NCI-H1092 (cell line): ENCODE results near the gene PPP1R1C.
"Not testable (repeated sequence)": the region's sequence is repeated elsewhere in the genome, so short reads cannot be mapped to it uniquely, and the experiment has no call there.

Source experiments
- DNase-seq: peaks from one replicate; lab custom pipeline; 2025; lab: John Stamatoyannopoulos, UW

The PPP1R1C gene

DNA sequence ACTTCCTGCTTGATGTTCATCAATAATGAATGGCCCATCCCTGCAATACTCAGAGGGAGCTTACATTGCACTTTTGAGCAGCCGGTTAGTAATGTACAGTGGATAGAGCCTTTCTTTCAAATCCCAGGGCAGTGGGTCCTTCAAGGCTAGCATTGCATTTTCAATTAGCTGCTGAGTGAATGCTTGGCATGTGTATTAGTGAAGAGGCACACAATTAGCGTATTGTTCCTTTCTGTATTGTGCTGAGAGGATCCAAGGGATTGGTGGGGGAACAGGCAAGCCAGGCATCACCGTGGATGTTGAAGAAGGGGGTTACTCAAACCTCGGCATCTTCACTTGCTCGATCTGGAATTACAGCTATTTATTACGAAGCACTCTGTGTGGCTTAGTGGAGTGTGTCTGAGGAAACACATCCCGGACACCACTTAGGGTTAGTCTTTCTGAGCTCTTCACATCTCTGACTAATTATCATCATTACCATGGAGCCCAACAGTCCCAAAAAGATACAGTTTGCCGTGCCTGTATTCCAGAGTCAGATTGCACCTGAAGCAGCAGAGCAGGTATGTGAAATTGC is at the start of gene PPP1R1C:
Gene PPP1R1C (plus strand): TSS at position 222 of the 574 bp plus-strand sequence. CDS start 258 bp downstream, at position 480.
- no peak for DNase-seq

- DNase-seq = no peak
Measured at GRCh38 chr2:181937473-181937872, 48.2 kb upstream of the PPP1R1C start.

DNA sequence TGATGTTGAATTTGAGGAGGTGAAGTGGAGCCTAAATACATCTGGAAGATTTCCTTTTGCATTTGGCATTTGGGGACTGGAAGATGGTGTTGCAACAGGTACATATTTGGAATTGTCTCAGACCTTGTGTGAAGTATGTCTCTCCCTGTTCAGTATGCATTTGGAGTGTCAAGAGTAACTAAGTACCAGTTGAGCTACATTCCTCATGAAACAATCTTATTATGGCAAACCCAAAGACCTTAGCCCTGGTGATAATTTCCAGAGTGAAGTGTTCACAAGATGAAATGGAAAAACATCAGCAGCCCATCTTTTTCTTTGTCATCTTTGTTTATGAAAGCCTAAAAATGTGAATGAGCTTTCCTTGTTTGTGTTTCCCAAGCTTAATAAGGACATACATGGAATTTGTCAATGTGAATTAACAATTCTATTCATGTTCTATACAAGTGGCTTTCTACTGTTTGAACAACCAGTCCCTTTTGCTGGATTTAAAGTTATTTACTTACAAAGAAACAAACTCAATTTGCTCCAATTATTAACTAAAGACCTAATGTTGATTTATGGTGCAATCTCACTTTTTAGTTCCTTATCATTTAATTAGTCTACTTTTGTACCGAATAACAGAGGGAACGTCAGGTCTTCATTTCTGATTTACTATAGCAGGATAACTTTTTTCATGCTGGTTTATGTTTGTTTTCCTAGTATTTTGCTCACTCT is 42.1 kb upstream of the PPP1R1C start:
- no peak for DNase-seq

DNA sequence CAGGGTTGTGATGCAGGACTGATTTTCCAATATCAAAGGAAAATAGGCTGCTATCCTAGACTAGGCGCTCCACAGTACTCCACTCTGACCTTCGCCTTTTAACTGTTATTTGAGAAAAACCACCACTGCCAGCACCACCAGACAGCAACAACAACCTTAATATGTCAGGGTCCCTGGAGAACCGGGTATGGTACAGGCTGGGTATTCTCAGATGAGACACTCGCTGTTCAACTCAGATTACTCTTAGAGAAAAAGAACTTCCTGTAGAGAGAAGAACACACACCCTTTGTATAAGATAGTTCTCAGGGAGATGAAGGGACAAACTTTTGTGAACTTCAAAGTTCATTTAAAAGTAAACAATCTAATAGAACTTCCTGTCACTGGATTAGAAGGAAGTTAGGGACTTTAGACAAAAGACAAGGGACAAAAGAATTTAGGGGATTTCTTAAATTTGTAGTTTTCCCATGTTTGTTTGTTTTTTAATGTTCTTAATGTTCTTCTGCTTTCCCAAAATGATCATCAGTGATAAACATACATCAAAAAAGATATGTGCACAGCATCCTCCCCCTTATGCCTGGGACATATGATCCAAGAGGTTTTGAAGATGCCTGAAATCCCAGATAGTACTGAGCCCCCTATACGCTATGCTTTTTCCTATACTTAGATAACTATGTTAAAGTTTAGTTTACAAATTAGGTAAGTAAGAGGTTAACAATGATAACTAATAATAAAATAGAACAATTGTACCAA is 41.3 kb upstream of the PPP1R1C start:
- DNase-seq = no peak

GRCh38 chr2:181944914-181945291 is 40.8 kb upstream of the PPP1R1C start:
- no peak for DNase-seq

DNA sequence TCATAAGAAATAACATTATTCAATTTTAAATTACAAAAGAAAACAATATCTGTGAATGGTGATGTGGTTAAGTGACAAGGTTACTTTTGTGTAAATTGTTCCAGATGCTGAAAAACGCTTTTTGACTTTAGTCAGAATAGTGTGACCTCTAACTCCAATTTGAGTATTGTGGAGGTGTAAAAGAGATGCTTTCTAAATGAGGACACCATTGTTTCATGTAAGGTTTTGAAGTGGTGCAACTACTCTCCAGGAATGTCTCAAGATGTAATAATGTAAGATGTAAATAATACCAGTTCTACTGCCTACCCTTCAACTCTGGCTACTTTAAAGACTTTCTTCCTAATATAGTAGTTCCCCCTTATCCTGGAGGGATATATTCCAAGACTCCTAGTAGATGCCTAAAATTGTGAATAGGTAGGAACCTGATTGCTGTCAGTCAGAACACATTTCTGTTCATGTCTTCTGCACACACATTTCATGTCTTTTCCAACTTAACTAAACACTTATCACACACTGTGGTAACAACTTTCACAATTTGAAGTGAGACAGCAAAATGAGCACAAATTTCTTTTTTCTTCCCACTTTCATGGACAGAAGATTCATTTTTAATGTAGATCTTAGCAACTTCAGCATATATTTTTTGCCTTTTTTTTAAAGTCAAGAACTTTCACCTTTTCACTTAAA is 39.1 kb upstream of the PPP1R1C start:
- no peak for DNase-seq

DNA sequence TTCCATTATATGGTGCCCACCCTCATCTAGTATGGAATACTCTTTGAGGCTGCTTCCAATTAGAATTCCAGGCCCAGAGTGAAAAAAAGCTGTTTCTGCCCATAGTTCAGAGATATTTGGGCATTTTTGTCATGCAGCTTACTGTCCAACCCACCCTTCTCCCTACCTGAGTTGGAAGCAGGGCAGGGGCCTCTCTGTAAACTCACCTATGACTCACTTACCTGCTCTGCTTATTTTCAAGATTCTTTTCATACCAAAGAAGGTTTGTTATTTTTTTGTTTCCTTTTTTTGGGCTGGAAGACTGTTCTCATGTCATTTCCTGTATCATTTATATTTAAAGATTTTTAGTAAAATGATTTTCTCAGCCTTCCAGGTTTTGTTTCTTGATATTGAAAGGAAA is 38.4 kb upstream of the PPP1R1C start:
- no peak for DNase-seq

- DNase-seq = no peak
Measured at GRCh38 chr2:181948227-181948626, 37.4 kb upstream of the PPP1R1C start.

DNA sequence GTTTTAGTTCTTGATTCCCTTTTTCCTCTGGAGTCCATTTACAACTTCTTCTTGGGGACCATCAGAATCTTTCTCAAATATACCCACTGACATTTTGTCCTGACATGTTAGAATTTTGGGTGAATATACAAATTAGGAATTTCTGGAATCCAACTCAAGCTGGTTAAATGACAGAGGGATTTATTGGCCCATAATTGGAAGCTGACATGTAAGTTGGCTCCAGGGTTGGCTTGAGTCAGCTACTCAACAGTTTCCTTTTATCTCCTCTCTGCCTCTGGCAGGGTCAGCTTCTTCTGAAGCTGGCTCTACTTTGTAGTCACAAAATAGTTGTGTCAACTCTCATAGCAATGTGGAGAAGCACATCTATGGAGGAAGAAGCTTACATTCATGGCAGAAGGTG is 36.6 kb upstream of the PPP1R1C start:
- no peak for DNase-seq

GRCh38 chr2:181952404-181953226 is 33.0 kb upstream of the PPP1R1C start:
- DNase-seq = no peak

- no peak for DNase-seq
Measured at GRCh38 chr2:181953881-181954537, 31.6 kb upstream of the PPP1R1C start.

- DNase-seq = no peak
Measured at GRCh38 chr2:181954538-181954883, 31.1 kb upstream of the PPP1R1C start.

GRCh38 chr2:181955010-181955409 is 30.6 kb upstream of the PPP1R1C start:
- DNase-seq = no peak

DNA sequence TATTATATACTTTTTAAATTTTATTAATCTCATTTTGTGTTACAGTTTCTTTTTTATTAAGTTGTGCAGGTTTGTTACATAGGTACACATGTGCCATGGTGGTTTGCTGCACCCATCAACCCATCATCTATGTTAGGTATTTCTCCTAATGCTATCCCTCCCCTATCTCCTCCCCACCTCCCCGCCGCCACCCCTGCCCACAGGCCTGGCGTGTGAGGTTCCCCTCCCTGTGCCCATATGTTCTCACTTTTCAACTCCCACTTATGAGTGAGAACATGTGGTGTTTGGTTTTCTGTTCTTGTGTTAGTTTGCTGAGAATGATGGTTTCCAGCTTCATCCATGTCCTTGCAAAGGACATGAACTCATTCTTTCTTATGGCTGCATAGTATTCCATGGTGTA is 29.8 kb upstream of the PPP1R1C start:
- DNase-seq = not testable (repeated sequence)

GRCh38 chr2:181957668-181958067 is 28.0 kb upstream of the PPP1R1C start:
- DNase-seq = no peak

GRCh38 chr2:181958726-181959125 is 26.9 kb upstream of the PPP1R1C start:
- no peak for DNase-seq

DNA sequence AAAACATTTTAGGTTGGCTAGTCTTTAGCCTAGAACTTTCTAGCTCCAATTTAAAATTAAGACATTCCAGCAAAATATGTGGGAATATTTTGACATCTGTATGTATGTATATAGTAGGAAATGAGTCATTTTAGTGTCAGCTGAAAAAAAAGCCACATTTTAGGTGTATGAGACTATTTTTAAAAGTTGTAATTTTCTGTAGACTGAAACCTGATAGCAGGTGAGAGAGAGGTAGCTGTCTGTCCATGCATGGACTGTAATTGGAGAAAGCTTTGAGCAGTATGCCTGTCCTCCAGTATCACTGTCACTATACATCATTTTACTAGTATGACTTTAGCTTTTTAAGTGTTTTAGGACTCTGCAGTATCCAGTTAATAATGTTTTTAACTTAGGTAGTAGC is 26.1 kb upstream of the PPP1R1C start:
- no peak for DNase-seq

DNA sequence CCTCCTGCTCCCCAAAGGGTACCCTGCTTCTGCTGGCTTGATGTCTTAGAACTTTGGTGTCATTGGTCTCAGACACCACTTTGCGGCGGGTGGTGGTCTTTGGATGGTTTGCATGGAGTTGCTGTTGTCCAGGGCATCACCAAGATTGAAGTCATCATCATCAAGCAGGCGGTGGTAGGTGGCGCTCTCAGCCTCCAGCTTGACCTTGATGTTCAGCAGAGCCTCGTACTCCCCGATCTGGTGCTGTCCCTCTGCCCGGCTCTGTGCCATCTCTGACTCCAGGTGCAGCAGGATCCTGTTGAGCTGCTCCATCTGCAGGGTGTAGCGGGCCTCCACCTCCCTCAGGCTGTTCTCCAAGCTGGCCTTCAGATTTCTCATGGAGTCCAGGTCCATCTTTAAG is 24.5 kb upstream of the PPP1R1C start:
- not testable (repeated sequence) for DNase-seq

DNA sequence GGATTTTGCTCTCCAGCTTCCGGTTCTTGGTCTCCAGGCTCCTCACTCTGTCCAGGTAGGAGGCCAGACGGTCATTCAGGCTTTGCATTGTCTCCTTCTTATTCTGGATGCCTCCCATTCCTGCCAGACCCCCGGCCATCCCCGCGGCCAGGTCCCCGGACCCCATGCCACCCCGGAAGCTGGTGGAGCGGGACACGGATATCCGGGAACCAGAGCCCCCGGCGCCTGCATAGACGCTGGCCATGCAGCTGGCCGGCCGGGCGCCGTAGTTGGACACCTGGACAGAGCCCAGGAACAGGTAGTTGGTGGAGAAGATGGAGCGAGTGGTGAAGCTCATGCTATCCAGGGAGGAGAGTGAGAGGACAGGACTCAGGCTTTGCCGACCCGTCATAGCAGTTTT is 23.5 kb upstream of the PPP1R1C start:
- no peak for DNase-seq

DNA sequence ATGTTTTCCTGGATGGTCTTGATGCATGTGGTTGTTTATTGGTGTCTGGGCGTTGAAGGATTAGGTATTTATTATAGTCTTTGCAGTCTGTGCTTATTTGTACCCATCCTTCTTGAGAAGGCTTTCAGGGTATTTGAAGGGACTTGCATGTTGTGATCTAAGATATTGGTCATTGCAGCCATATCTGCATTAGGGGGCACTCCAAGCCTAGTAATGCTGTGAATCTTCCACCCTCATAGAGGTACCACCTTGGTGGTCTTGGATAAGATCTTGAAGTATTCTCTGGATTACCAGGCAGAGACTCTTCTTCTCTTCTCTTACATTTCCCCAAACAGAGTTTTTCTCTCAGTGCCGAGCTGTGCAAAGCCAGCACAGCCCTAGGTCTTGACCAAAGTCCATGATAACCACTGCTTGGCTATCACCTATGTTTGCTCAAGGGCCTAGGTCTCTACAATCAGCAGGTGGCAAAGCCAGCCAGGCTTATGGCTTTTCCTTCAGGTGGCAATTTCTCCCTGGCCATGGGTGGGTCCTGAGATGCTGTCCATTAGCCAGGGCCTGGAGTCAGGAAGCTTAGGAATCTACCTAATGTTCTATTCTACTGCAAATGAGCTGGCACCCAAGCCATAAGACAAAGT is 15.4 kb upstream of the PPP1R1C start:
- DNase-seq = no peak

DNA sequence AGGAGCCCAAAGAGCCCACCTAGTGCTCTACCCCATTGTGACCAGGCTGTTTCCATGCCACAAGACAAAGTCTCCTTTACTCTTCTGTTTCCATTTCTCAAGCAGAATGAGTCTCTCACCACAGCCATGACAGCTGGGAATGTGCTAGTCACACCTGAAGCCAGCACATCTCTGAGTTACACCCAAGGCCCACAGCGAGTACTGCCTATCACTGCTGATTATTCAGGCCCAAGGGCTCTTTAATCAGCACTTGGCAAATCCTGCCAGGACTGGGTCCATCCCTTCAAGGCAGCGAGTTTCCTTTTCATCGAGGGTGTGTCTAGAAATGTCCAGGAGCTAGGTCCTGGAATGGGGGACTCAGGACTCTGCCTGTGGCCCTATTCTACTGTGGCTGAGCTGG is 14.6 kb upstream of the PPP1R1C start:
- no peak for DNase-seq
